Gastroesophageal sphincter (tissue), 3 donors: ENCODE measurements around the gene RERE.

Experiments used
- EP300 ChIP-seq: sonication (generic); formaldehyde crosslinking; IDR thresholded peaks from one replicate; pipeline ENCODE4 v1.6.1; 2017; ENCODE audit warnings: antibody characterized with exemption, mild to moderate bottlenecking
- POLR2A ChIP-seq, 2 donors: fragments of 450-650 bp; IDR thresholded peaks; one replicate each; pipeline ENCODE4 v1.6.1; 2017; ENCODE audit warnings: antibody characterized with exemption in 2 of 2, mild to moderate bottlenecking in 2 of 2, moderate library complexity in 1 of 2
- POLR2AphosphoS5 ChIP-seq: sonication (generic); formaldehyde crosslinking; IDR thresholded peaks from one replicate; pipeline ENCODE4 v1.6.1; 2017; ENCODE audit warnings: antibody characterized with exemption
- TF ChIP-seq, protein P1 (sequence below), 4 experiments: fragments of 200-600 bp in 2 of 4; fragments of 450-650 bp in 2 of 4; sonication (generic) in 1 of 4; IDR thresholded peaks; one replicate each; pipeline ENCODE4 v1.5.1; 2017 to 2019; ENCODE audit warnings: antibody characterized with exemption in 4 of 4, mild to moderate bottlenecking in 2 of 4, moderate library complexity in 2 of 4

DNA sequence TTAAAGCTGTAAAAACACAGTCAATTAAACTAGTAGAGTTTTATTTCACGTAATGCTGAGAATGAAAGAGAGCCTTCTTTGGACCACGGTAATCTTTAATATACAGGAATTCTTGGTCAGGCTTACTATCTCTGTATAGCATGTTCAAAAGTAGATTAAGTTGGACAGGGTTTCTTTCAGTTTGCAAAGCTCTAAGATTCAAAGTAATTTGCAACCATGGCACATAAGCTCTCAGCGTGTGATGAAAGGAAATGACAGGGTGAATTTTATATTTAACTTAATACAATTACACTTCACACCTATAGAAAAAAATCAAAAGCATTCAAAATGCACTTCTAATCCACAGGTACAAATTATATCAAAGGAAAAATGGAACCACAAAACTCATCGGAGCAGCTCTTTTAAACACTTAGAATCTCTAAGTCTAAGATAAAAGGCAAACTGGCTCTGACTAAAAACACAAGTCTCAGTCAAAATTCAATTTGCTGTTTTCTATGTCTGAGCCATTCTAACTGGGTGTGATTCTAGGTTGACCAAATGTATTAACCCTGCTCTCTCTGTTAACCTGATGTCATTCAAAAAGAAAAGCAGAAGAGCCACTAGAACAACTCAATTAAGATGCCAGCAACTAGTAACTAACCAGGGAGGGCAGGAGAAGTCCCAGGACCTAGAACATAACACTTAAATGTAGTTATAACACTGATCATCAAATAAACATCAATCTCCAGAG is 147.7 kb downstream of the RERE start:
- TF ChIP-seq, protein P1, sequence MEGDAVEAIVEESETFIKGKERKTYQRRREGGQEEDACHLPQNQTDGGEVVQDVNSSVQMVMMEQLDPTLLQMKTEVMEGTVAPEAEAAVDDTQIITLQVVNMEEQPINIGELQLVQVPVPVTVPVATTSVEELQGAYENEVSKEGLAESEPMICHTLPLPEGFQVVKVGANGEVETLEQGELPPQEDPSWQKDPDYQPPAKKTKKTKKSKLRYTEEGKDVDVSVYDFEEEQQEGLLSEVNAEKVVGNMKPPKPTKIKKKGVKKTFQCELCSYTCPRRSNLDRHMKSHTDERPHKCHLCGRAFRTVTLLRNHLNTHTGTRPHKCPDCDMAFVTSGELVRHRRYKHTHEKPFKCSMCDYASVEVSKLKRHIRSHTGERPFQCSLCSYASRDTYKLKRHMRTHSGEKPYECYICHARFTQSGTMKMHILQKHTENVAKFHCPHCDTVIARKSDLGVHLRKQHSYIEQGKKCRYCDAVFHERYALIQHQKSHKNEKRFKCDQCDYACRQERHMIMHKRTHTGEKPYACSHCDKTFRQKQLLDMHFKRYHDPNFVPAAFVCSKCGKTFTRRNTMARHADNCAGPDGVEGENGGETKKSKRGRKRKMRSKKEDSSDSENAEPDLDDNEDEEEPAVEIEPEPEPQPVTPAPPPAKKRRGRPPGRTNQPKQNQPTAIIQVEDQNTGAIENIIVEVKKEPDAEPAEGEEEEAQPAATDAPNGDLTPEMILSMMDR (IDR thresholded peaks at IDR 0.05) = no peak
- TF ChIP-seq POLR2A (IDR thresholded peaks at IDR 0.05) = no peak
- TF ChIP-seq POLR2AphosphoS5 = no peak
- no peak for TF ChIP-seq EP300
